IPS-20b (cell line): ENCODE data around the gene STPG2.

Experiments used
- H3K27ac ChIP-seq: one replicate; pipeline ENCODE4 v1.5.1; 2013; ENCODE audit warnings: low read length
- H3K27me3 ChIP-seq: 2 replicates; pipeline ENCODE4 v1.6.1; 2013; ENCODE audit warnings: mild to moderate bottlenecking, low read length, inconsistent platforms; ENCODE audit not compliant: insufficient read depth
- H3K36me3 ChIP-seq: 2 replicates; pipeline ENCODE4 v1.6.1; 2013; ENCODE audit warnings: low read depth, mild to moderate bottlenecking, inconsistent platforms, low read length, moderate library complexity; ENCODE audit not compliant: insufficient read depth
- H3K4me1 ChIP-seq: 2 replicates; pipeline ENCODE4 v1.6.1; 2013; ENCODE audit warnings: mild to moderate bottlenecking, control low read depth, inconsistent platforms, low read length, moderate library complexity; ENCODE audit not compliant: insufficient read depth
- H3K4me3 ChIP-seq: 2 replicates; pipeline ENCODE4 v1.5.1; 2013; ENCODE audit warnings: mild to moderate bottlenecking, low read length, inconsistent platforms
- H3K9ac ChIP-seq: 2 replicates; pipeline ENCODE4 v1.6.1; 2013; ENCODE audit warnings: low read depth, mild to moderate bottlenecking, inconsistent platforms, low read length, moderate library complexity
- H3K9me3 ChIP-seq: 2 replicates; pipeline ENCODE4 v1.6.1; 2013; ENCODE audit warnings: mild to moderate bottlenecking, low read depth, low read length, inconsistent platforms; ENCODE audit not compliant: insufficient read depth

STPG2 gene

DNA sequence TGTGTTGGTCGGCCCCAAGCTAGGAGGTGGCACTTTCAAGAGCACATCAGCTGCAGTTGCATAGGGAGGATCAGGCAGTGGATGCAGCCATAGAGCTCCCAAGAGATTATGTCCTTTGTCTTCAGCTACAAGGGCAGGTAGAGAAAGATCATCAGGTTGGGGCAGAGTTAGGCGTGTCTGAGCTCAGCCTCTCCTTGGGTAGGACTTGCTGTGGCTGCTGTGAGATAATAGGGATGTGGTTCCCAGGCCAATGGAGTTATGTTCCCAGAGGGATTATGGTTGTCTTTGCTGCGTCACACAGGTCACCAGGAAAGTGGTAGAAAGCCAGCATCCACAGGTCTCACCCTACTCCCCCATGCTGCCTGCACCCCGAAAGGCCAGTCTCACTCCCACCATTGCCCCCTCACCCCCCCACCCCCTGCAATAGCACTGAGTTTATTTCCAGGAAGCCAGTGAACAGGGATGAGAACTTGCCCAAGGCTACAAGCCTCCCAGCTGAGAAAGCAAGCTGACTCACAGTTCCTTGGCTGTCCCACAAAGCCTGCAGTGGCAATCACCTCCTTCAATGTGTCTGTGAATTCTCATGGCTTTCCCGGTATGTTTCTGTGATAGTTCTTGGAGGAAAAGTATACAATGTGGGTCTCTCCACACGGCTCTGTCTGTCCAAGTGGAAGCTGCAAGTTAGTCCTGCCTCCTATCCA is 148.4 kb downstream of the STPG2 start:
- Histone ChIP-seq H3K9me3 (peaks cover 11% of the 10 kb centered on the region), H3K4me1 (no peaks in the 10 kb centered on the region), H3K4me3 (no peak overlapping the region), H3K27me3 (no peaks in the 10 kb centered on the region), H3K9ac (no peak overlapping the region), H3K36me3 (no peaks in the 10 kb centered on the region), H3K27ac (no peak overlapping the region)

GRCh38 chr4:97990409-97990808 is 152.9 kb downstream of the STPG2 start:
- Histone ChIP-seq H3K9ac (no peak overlapping the region), H3K4me3 (no peak overlapping the region), H3K9me3 (peaks cover 4% of the 10 kb centered on the region), H3K36me3 (no peaks in the 10 kb centered on the region), H3K27me3 (no peaks in the 10 kb centered on the region), H3K4me1 (no peaks in the 10 kb centered on the region), H3K27ac (no peak overlapping the region)

GRCh38 chr4:97987019-97987648 is 156.1 kb downstream of the STPG2 start:
- H3K27ac ChIP-seq: no peak overlapping the region
- no peaks in the 10 kb centered on the region for H3K36me3 ChIP-seq
- H3K9ac ChIP-seq: no peak overlapping the region
- H3K4me3 ChIP-seq: no peak overlapping the region
- no peaks in the 10 kb centered on the region for H3K9me3 ChIP-seq
- H3K27me3 ChIP-seq: no peaks in the 10 kb centered on the region
- no peaks in the 10 kb centered on the region for H3K4me1 ChIP-seq

DNA sequence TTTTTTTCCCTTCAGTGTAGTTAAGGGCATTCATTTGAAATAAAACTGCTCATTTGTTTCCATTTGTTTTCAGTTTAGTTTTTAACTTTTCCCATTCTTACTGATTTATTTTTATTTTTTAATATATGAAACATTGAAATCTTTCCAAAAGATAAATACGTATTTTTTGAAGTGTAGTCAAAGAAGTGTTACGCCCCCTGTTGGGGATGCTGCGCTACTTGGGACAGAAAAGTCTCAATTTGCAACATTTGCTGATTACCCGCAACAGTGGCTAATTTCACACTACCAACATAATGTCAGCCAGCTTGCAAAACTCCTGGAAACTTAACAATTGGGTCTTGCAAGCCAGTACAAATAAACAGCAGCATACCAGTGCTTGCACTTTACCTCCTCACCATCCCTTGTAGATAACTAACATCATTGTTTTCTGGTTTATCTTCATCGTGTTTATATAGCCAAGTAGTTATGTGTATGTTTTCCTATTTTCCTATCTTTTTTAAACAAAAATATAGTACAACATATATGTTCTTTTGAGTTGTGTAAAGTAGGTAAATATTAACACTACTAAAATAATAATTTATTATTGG is 158.6 kb downstream of the STPG2 start:
- H3K4me3 ChIP-seq: no peak overlapping the region
- H3K36me3 ChIP-seq: no peaks in the 10 kb centered on the region
- H3K9me3 ChIP-seq: no peaks in the 10 kb centered on the region
- H3K9ac ChIP-seq: no peak overlapping the region
- no peaks in the 10 kb centered on the region for H3K27me3 ChIP-seq
- no peaks in the 10 kb centered on the region for H3K4me1 ChIP-seq
- H3K27ac ChIP-seq: no peak overlapping the region

DNA sequence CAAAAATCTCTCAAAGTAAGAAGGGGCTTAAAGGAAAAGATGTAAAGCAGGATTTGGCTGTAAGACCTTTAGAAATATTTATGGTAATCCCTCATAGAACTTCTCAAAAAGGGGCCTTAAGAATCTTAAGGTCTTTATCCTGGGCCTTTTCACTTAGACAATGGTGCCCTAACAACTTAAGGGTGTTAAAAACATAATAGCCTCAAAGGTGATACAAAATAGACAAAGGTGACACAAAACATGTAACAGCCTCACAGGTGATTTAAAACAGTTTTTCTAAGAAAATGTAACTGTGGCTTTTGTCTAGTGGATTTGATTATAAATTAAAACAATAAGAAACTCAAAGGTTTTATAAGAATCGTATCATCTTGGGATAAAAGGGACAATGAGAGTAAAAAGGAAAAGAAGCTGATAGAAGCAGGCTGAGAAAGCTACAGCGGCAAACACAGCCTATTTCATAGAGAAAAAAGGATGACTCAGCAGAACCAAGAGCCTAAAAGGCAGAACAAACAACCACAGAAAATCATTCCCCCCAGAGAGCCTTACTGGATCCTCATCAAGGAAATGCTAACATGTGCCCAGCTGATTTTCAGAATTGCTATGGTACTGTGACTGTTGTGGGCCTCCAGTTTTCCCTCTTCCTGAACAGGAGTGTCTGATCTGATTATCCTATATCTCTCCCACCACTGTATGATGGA is 164.3 kb downstream of the STPG2 start:
- peaks cover 10% of the 10 kb centered on the region for H3K9me3 ChIP-seq
- no peaks in the 10 kb centered on the region for H3K27me3 ChIP-seq

DNA sequence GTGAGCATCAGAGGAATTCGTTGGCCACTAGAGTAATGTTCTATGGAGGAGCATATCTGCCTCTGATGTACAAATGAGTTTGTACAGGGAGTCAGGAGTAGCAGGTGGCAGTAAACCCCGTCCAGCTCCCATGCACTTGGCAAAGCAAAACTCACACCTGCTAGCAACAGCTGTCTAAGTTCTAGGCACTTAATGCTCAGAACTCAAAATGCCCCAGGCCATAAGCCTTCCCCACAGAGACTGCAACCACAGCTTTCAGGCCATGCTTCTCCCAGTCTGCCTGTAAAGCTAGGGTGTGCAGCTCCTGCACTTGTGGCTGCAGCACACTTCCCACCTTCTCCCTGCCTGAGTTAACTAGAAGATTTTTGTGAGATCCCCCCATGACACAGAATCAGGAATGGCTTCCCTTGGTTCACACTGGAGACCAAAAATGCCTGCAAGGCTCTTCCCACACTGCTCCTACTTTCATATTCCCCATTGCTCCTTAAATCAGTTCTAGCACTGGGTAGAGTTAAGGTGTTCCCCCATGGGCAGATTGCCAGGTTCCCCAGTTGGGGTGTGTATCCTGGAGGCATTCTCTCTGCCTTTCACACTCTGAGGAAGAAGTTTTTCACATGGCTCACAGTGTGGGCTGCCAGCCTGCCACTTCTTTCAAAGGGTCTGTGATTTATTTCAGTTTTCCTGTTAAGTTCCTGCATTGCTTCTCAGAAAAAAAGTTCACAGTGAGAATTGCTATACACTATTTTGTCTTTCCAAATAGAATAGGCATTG is 189.9 kb downstream of the STPG2 start:
- Histone ChIP-seq H3K27ac (no peak overlapping the region), H3K9me3 (peaks cover 16% of the 10 kb centered on the region; the same call in 1 of the 2 replicates), H3K27me3 (no peaks in the 10 kb centered on the region), H3K4me1 (no peaks in the 10 kb centered on the region), H3K4me3 (no peak overlapping the region), H3K9ac (no peak overlapping the region), H3K36me3 (no peaks in the 10 kb centered on the region)

More for the DNA sequence above, 164.3 kb downstream of the STPG2 start:
- no peak overlapping the region for H3K9ac ChIP-seq
- no peaks in the 10 kb centered on the region for H3K4me1 ChIP-seq
- no peak overlapping the region for H3K4me3 ChIP-seq
- no peaks in the 10 kb centered on the region for H3K36me3 ChIP-seq
- no peak overlapping the region for H3K27ac ChIP-seq

- no peaks in the 10 kb centered on the region for H3K27me3 ChIP-seq
- no peak overlapping the region for H3K27ac ChIP-seq
- H3K9me3 ChIP-seq: peaks cover 16% of the 10 kb centered on the region; the same call in 1 of the 2 replicates
- H3K9ac ChIP-seq: no peak overlapping the region
- no peaks in the 10 kb centered on the region for H3K36me3 ChIP-seq
- no peaks in the 10 kb centered on the region for H3K4me1 ChIP-seq
- H3K4me3 ChIP-seq: no peak overlapping the region
Measured at GRCh38 chr4:97952763-97953162, 190.5 kb downstream of the STPG2 start.

GRCh38 chr4:97950836-97951235 is 192.4 kb downstream of the STPG2 start:
- no peak overlapping the region for H3K27ac ChIP-seq
- H3K36me3 ChIP-seq: no peaks in the 10 kb centered on the region
- no peaks in the 10 kb centered on the region for H3K27me3 ChIP-seq
- no peak overlapping the region for H3K4me3 ChIP-seq
- no peaks in the 10 kb centered on the region for H3K4me1 ChIP-seq
- H3K9ac ChIP-seq: no peak overlapping the region
- H3K9me3 ChIP-seq: peaks cover 16% of the 10 kb centered on the region; the same call in 1 of the 2 replicates

DNA sequence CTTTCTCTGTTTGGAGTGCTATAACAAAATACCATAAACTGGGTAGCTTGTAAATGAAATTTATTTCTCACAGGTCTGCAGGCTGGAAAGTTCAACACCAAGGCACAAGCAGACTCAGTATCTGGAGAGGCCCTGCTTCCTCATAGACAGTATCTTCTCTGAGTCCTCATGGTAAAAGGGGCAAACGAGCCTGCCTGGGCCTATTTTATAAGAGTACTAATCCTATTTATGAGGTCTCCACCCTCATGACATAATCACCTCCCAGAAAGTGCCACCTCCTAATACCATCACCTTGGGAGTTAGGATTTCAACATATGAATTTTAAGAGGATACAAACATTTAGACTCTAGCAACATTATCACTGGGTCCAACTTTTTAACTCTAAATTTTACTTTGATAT is 200.3 kb downstream of the STPG2 start:
- H3K9me3 ChIP-seq: peaks cover 25% of the 10 kb centered on the region
- no peak overlapping the region for H3K27ac ChIP-seq
- H3K4me1 ChIP-seq: no peaks in the 10 kb centered on the region

DNA sequence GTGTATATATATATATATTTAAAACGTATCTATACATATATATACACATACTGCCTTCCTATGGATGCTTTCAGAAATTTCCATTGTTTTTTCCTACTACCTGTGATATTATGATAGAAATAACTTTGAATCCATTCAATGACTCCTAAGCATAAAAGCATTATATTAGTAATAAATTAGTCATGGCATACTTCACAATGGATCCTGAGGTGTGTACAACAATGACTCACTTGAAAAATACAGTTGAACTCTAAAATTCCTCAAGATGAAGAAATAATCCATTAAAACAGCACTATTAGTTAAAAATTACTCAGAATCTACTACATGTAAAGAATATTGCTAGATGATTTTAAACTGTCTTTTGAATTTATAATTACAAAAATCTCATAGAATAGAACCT is 201.1 kb downstream of the STPG2 start:
- Histone ChIP-seq H3K4me1 (no peaks in the 10 kb centered on the region), H3K27ac (no peak overlapping the region), H3K4me3 (no peak overlapping the region), H3K27me3 (no peaks in the 10 kb centered on the region), H3K9me3 (peaks cover 25% of the 10 kb centered on the region), H3K36me3 (no peaks in the 10 kb centered on the region), H3K9ac (no peak overlapping the region)

More for the DNA sequence above, 200.3 kb downstream of the STPG2 start:
- H3K36me3 ChIP-seq: no peaks in the 10 kb centered on the region
- H3K9ac ChIP-seq: no peak overlapping the region
- no peak overlapping the region for H3K4me3 ChIP-seq
- no peaks in the 10 kb centered on the region for H3K27me3 ChIP-seq

DNA sequence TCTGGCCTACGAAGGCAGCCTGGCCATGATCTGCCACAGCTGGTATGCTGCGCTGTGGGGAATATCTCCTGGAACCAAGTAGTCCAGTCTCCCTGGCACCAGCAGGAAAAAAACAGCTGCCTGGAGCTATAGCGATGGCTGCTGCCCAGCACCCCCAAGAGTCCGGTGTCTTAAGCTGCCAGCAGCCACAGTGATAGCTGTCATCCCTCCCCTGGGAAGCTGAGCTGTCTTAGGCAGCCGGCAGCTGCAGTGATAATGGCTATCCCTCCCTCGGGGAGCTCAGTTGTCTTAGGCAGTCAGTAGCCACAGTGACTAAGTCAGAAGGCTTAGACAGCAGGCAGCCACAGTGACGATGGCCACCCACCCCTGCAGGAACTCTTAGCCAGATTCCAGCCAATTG is 205.1 kb downstream of the STPG2 start:
- no peaks in the 10 kb centered on the region for H3K27me3 ChIP-seq
- no peak overlapping the region for H3K4me3 ChIP-seq
- H3K4me1 ChIP-seq: no peaks in the 10 kb centered on the region
- no peak overlapping the region for H3K27ac ChIP-seq
- H3K9ac ChIP-seq: no peak overlapping the region
- H3K36me3 ChIP-seq: no peaks in the 10 kb centered on the region
- H3K9me3 ChIP-seq: peaks cover 25% of the 10 kb centered on the region
